HCT116 (cell line): ENCODE results near the gene TMEM41A. TPM values are rescaled to one million over a fixed set of nuclear protein-coding genes. Genes with fewer than 3 reads are reported as not detected.

Experiments
- ATAC-seq: fragments of 200-7000 bp; cut with Tn5 transposase; 2 replicates; pipeline ENCODE4 v1.9.1; 2020; ENCODE audit warnings: mild to moderate bottlenecking, moderate library complexity
- BruUV-seq: library from RNA; stranded (reverse); fragments of 400-500 nt; replicated peaks from 2 replicates; lab custom pipeline; 2021; lab: Mats Ljungman, UMichigan
- CTCF ChIA-PET: fragments of 300-600 bp; sonication (Branson Sonifier 250); formaldehyde crosslinking; loops from one replicate; lab custom pipeline; 2021; ENCODE audit warnings: antibody characterized with exemption; lab: Charles Lee
- POLR2A ChIA-PET: fragments of 300-600, 350-600 bp; sonication (Branson Sonifier 250); formaldehyde crosslinking; loops from one replicate; lab custom pipeline; 2021; ENCODE audit warnings: antibody characterized with exemption; lab: Charles Lee
- RAD21 ChIA-PET, 2 experiments: fragments of 300-600 bp; sonication (Branson Sonifier 250); formaldehyde crosslinking; loops; one replicate each; lab custom pipeline; 2023; ENCODE audit warnings: low total read pairs in 2 of 2; ENCODE audit not compliant: uncharacterized antibody in 2 of 2, unreplicated experiment in 2 of 2, low non-redundant PET in 1 of 2; lab: Charles Lee
- DNase-seq: peaks from one replicate; pipeline ENCODE4 v3.0.0-alpha.2; 2010; ENCODE audit warnings: low read depth, low spot score
- H2AFZ ChIP-seq: fragments of 200-600 bp; shearing (Covaris generic), sonication (generic); 2 replicates; pipeline ENCODE4 v1.6.1; 2017; ENCODE audit warnings: low read depth, mixed run types, mixed read lengths, antibody characterized with exemption, low read length; ENCODE audit not compliant: poor library complexity, severe bottlenecking
- H3K27ac ChIP-seq: 2 replicates; pipeline ENCODE4 v1.5.1; 2012; ENCODE audit warnings: low read depth, low read length
- H3K27me3 ChIP-seq: fragments of 200-600 bp; sonication (generic); 2 replicates; pipeline ENCODE4 v1.6.1; 2016; ENCODE audit warnings: mixed run types, low read length, mixed read lengths; ENCODE audit not compliant: insufficient read depth
- H3K36me3 ChIP-seq, 2 experiments: fragments of 200-500 bp in 1 of 2; fragments of 200-600 bp in 1 of 2; sonication (Bioruptor generic) in 1 of 2; sonication (generic) in 1 of 2; 2 replicates each; pipeline versions ENCODE4 v1.5.1 to v1.6.1; 2014 to 2016; ENCODE audit warnings: low read length in 2 of 2, inconsistent platforms in 1 of 2, mixed read lengths in 1 of 2, mixed run types in 1 of 2; ENCODE audit not compliant: insufficient read depth in 2 of 2, control insufficient read depth in 1 of 2
- H3K4me1 ChIP-seq, 2 experiments: fragments of 200-600 bp in 1 of 2; sonication (generic) in 1 of 2; 2 replicates each; pipeline versions ENCODE4 v1.5.1 to v1.6.1; 2012 to 2017; ENCODE audit warnings: low read length in 2 of 2, inconsistent platforms in 1 of 2, mild to moderate bottlenecking in 1 of 2, mixed read lengths in 1 of 2, mixed run types in 1 of 2, moderate library complexity in 1 of 2; ENCODE audit not compliant: insufficient read depth in 2 of 2, control insufficient read depth in 1 of 2
- H3K4me2 ChIP-seq: fragments of 200-600 bp; sonication (generic); 2 replicates; pipeline ENCODE4 v1.6.1; 2017; ENCODE audit warnings: mixed run types, low read length, mixed read lengths
- H3K4me3 ChIP-seq, 2 experiments: fragments of 200-600 bp in 1 of 2; sonication (generic) in 1 of 2; replicated peaks in 1 of 2; 2 replicates each; pipeline ENCODE4 v1.5.1; 2011 to 2016; ENCODE audit warnings: low read length in 2 of 2, control low read depth in 1 of 2, low read depth in 1 of 2, mild to moderate bottlenecking in 1 of 2, mixed read lengths in 1 of 2, mixed run types in 1 of 2
- H3K79me2 ChIP-seq: fragments of 200-600 bp; sonication (generic); 2 replicates; pipeline ENCODE4 v1.6.1; 2017; ENCODE audit warnings: mild to moderate bottlenecking, mixed run types, low read length, moderate library complexity, mixed read lengths; ENCODE audit not compliant: insufficient read depth
- H3K9ac ChIP-seq: fragments of 200-600 bp; sonication (generic); 2 replicates; pipeline ENCODE4 v1.6.1; 2016; ENCODE audit warnings: low read length, mixed read lengths
- H3K9me2 ChIP-seq: fragments of 200-600 bp; sonication (generic), shearing (Covaris generic); 2 replicates; pipeline ENCODE4 v1.6.1; 2017; ENCODE audit warnings: mixed run types, mild to moderate bottlenecking, moderate library complexity; ENCODE audit not compliant: insufficient read depth
- H3K9me3 ChIP-seq, 2 experiments: fragments of 200-500 bp in 1 of 2; fragments of 200-600 bp in 1 of 2; sonication (Bioruptor generic) in 1 of 2; sonication (generic) in 1 of 2; 2 replicates each; pipeline ENCODE4 v1.6.1; 2014 to 2017; ENCODE audit warnings: low read length in 2 of 2, mixed read lengths in 2 of 2, inconsistent platforms in 1 of 2, low read depth in 1 of 2, mild to moderate bottlenecking in 1 of 2, mixed run types in 1 of 2, moderate library complexity in 1 of 2; ENCODE audit not compliant: control insufficient read depth in 1 of 2, insufficient read depth in 1 of 2
- H4K20me1 ChIP-seq: fragments of 200-600 bp; sonication (generic), shearing (Covaris generic); 2 replicates; pipeline ENCODE4 v1.6.1; 2017; ENCODE audit warnings: mixed run types, mild to moderate bottlenecking, moderate library complexity; ENCODE audit not compliant: insufficient read depth
- ELF1 ChIP-seq: IDR thresholded peaks from 2 replicates; pipeline ENCODE4 v1.6.1; 2012; ENCODE audit warnings: low read depth, borderline replicate concordance
- EZH2 ChIP-seq: fragments of 200-600 bp; sonication (generic); IDR thresholded peaks from 2 replicates; pipeline ENCODE4 v1.6.1; 2017; ENCODE audit warnings: antibody characterized with exemption, mixed run types
- EZH2phosphoT487 ChIP-seq: fragments of 200-600 bp; IDR thresholded peaks from 2 replicates; pipeline ENCODE4 v1.6.1; 2018; ENCODE audit warnings: antibody characterized with exemption, borderline replicate concordance
- FOSL1 ChIP-seq: IDR thresholded peaks from 2 replicates; pipeline ENCODE4 v1.6.1; 2012; ENCODE audit warnings: low read depth
- JUND ChIP-seq: IDR thresholded peaks from 2 replicates; pipeline ENCODE4 v1.6.1; 2012
- MAX ChIP-seq: IDR thresholded peaks from 2 replicates; pipeline ENCODE4 v1.6.1; 2012
- POLR2A ChIP-seq: IDR thresholded peaks from 2 replicates; pipeline ENCODE4 v1.7.0; 2011; ENCODE audit warnings: borderline replicate concordance; ENCODE audit not compliant: insufficient read depth, insufficient read length; ENCODE audit errors: extremely low read depth
- POLR2AphosphoS5 ChIP-seq: IDR thresholded peaks from 2 replicates; pipeline ENCODE4 v1.6.1; 2011; ENCODE audit warnings: mild to moderate bottlenecking, low read depth, low read length, moderate library complexity
- REST ChIP-seq: IDR thresholded peaks from 2 replicates; pipeline ENCODE4 v1.6.1; 2012; ENCODE audit warnings: low read depth
- SIN3A ChIP-seq: IDR thresholded peaks from 2 replicates; pipeline ENCODE4 v1.6.1; 2012; ENCODE audit warnings: low read depth
- ZBTB33 ChIP-seq: IDR thresholded peaks from 2 replicates; pipeline ENCODE4 v1.6.1; 2011; ENCODE audit warnings: mild to moderate bottlenecking, low read length, moderate library complexity; ENCODE audit not compliant: insufficient replicate concordance; ENCODE audit errors: extremely low read depth
- ZFX ChIP-seq: fragments of 450-650 bp; IDR thresholded peaks from 2 replicates; pipeline ENCODE4 v1.6.1; 2017
- ZNF274 ChIP-seq: fragments of 200-500 bp; sonication (Bioruptor generic); IDR thresholded peaks from 2 replicates; pipeline ENCODE4 v1.6.1; 2014; ENCODE audit warnings: mild to moderate bottlenecking, low read depth, low read length, inconsistent platforms
- intact Hi-C: fragments of 100-400 bp; cut with micrococcal nuclease; formaldehyde crosslinking; loops from 2 replicates; pipeline ENCODE4 v1.10.0; 2022
- total RNA-seq: library from RNA; stranded (reverse); gene quantifications from one replicate; pipeline ENCODE4 v1.2.1, GENCODE V29; 2021; ENCODE audit not compliant: unreplicated experiment

The TMEM41A gene
- total RNA-seq, 1 experiment from 2014 or later = 25.4 TPM

DNA sequence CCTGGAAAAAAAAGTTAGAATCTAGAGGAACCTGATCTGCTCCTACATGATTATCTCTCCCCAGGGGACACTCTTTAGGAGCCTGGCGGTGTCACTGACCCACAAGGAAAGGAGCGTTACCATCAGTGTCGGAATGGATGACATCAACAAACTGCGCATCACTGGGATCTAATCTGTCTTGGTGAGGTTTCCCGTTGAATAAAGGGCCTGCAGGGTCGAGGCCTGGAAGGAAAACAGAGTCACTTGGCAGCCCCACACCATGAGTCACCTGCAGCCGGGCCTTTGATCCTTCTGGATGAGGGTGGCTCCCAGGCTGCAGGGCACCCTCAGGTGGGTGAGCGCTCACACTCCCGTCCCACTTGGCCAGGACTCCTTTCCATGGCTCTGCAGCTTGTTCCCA is 28.5 kb upstream of the TMEM41A start (continued):
- peak; percentile 89 for TF ChIP-seq FOSL1
- TF ChIP-seq ELF1 = no peak

GRCh38 chr3:185526349-185526951 is 27.6 kb upstream of the TMEM41A start:
- peak overlapping the region; percentile 77 for H3K4me2 ChIP-seq
- no peak overlapping the region for H2AFZ ChIP-seq
- intact Hi-C loops = no loop called here
- peak overlapping the region; percentile 59; the same call in 1 of the 2 replicates for H3K27ac ChIP-seq
- H3K9ac ChIP-seq = peak overlapping the region; percentile 44; the same call in 1 of the 2 replicates
- ChIA-PET CTCF (no interaction called here), POLR2A (interaction anchor here (1.7 kb wide), 1 partner anchor 12 kb away, joined by 3 read pairs; no protein-coding TSS in a partner anchor), RAD21 (no interaction called here)
- DNase-seq (no peak), ATAC-seq (no peak)
- no peaks in the 10 kb centered on the region for H3K36me3 ChIP-seq
- BruUV-seq = no TSS peak
- TF ChIP-seq REST (no peak), JUND (no peak), ELF1 (no peak), ZNF274 (no peak), MAX (no peak), POLR2A (no peak), FOSL1 (no peak), ZBTB33 (no peak), POLR2AphosphoS5 (no peak), EZH2phosphoT487 (no peak), SIN3A (no peak), ZFX (no peak), EZH2 (no peak)
- H3K4me1 ChIP-seq = peaks cover 23% of the 10 kb centered on the region in 2 experiments
- no peaks in the 10 kb centered on the region for H3K79me2 ChIP-seq
- H3K4me3 ChIP-seq = no peak overlapping the region
- H3K9me3 ChIP-seq = no peaks in the 10 kb centered on the region
- H3K9me2 ChIP-seq = no peaks in the 10 kb centered on the region
- no peaks in the 10 kb centered on the region for H3K27me3 ChIP-seq
- H4K20me1 ChIP-seq = no peaks in the 10 kb centered on the region
